ENCODE results near the gene CDK13.

Gene CDK13

DNA sequence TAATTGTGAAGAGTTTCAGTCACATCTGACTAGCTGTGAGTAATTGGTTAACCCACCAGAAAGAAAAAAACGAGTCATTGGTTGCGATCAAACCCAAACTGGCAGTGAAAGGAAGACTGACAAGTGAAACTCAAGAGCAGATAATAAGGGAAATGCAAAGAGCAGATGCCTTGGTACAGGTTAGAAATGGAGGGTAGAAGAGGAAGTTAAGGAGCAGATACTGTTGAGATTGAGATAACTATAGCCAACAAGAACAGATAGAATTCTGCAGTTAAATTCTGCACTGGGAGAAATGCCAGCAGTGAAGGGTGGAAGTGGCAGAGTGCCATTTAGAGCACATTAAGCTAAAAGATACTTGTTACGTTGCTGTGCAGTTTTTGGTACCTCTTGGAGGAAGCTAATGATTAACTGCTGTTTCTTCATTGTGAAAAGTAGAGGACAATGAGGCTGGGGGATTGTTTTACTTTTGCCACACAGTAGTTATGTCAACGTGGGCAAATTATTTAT, 65.8 kb downstream of the CDK13 start:
- no peak for DNase-seq

DNA sequence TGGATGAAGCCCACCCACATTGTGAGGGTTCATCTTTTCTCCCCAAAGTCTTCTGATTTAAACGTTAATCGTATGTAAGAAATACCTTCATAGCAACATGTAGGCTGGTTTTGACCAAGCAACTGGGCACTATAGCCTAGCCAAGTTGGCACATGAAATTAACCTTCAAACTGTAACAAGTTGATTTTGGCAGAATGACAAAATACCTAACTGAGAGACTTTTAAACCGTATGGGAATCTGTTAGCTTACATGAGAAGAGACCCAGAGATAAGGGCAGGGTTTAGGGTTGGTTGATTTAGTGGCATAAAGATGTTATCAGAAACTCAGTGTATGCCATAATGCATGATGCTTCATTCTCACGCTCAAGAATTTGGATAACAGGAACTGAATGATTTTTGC, 69.5 kb downstream of the CDK13 start:
- no peak for DNase-seq

GRCh38 chr7:40024048-40024447, 74.0 kb downstream of the CDK13 start:
- DNase-seq = no peak

DNA sequence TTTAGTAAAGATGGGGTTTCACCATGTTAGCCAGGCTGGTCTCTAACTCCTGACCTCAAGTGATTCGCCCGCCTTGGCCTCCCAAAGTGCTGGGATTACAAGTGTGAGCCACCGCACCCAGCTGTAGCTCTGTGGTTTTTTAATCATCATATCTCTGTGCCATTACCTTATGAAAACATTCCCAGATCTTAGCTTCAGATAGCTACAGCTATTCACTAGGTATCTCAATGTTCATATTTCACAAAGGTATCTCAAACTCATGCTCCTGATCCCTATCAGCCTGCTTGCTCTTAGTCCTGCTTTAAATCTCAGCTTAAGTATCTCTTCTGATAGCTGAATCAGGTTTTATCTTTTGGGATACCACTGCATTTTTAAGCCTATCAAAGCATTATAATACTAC, 74.8 kb downstream of the CDK13 start:
- DNase-seq = no peak

DNA sequence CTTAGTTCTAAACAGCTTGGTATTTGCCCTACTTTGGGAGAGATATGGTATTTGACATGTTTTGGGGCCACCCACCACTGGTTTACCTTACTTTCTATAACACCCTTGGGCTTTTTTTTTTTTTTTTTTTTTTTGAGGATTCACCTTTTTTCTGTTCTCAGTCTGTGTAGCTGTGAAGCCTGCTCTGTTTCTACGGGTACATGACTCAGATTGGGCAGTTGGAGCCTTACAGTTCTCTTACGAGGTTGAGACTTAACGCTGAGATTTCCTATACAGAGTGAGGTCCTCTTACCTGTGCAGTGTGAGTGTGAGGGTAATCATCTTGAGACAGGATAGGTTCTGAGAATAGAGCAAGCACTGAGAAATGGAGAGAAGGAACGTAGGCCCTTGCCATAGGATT, 77.5 kb downstream of the CDK13 start:
- no peak for DNase-seq

GRCh38 chr7:40033826-40034225, 83.8 kb downstream of the CDK13 start:
- DNase-seq = no peak

DNA sequence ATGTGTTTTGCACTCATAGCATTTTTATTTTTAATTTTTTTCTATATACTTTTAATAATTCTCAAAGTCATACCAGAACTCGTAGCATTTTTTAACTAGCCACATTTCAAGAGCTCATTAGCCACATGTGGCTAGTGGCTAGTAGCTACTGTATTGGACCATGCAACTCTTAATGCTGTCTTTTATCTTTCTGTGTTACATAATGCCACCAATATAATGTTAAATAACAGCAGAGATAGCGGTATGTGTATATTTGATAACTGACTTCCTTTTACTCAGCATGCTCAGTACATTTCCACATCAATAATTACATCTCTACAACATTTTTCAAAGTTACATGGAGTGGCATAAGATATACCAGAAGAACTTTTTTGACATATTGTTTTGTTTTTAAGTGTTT, 91.4 kb downstream of the CDK13 start:
- no peak for DNase-seq

- no peak for DNase-seq
These were observed 93.1 kb downstream of the CDK13 start for GRCh38 chr7:40043164-40043563.

GRCh38 chr7:40047661-40048060, 97.6 kb downstream of the CDK13 start:
- DNase-seq = no peak

DNA sequence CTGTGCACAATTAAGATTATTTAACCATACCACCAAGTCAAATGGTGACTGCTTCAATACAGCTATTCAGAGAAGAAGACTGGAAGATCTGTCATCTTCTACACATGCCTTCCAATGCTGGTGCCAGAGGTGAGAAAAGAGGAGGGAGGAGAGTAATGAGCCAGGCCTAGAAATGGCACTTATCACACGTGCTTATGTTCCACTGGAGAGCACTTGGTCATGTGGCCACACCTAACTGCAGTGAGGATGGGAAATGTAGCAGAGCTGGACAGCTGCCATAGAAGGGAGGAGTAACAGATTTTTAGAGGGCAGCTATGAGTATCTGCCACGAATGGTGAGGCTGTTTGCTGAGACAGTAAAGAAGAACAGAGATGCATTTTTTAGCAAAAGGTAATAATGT, 107.2 kb downstream of the CDK13 start:
- DNase-seq = peak; percentile 85

GRCh38 chr7:40058026-40058425, 108.0 kb downstream of the CDK13 start:
- DNase-seq = no peak

DNA sequence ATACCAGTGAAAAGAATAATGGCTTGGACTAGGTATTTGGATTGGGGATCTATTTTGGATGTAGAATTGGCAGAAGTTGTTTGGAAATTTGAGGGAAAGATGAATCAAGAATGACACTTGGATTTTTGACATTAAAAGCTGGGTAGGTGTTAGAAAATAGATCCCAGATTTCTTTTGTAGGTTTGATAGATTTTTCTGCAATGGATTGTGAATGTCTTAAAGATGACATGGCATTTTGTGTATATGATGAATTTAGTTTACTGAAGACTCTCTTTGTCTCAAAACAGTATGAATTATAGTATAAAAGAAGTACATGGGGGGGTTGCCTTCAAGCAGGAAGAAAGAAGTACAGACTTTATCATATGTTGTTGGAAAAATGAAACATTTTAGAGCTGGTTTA, 108.6 kb downstream of the CDK13 start:
- DNase-seq = no peak

DNA sequence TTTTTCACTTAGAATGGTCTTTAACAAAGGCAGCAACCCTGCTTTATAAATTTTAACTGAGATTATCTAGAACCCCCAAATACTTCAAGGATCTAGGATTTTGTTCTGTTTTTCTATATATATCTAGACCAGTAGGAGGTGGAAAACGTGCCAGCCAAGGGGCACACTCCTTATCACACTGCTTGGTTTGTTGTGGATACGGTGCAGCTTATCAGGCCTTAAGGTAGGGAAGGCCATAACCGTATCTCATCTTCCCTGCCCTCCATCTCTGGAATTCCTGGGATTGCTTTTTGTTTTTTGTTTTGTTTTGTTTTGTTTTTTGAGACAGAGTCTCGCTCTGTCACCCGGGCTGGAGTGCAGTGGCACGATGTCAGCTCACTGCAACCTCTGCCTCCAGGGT, 109.0 kb downstream of the CDK13 start:
- no peak for DNase-seq

GRCh38 chr7:40072268-40072667, 122.2 kb downstream of the CDK13 start:
- no peak for DNase-seq

- DNase-seq = no peak
These were observed 123.2 kb downstream of the CDK13 start for GRCh38 chr7:40073239-40073638.

DNA sequence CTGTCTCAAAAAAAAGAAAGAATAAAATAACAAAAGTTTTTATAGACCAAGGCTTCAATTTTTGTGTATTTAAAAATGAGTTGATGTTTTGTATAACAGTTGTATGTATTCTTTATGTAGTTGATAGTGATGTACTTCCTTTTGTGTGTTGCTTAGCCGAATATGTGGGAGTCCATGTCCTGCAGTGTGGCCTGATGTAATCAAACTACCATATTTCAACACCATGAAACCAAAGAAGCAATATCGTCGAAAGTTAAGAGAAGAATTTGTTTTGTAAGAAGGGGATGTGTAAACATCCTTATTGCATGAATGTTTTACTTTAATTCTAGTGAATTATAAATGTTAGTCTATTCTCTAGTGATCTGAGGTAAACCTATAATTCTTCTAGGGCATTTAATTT, 127.8 kb downstream of the CDK13 start:
- no peak for DNase-seq

DNA sequence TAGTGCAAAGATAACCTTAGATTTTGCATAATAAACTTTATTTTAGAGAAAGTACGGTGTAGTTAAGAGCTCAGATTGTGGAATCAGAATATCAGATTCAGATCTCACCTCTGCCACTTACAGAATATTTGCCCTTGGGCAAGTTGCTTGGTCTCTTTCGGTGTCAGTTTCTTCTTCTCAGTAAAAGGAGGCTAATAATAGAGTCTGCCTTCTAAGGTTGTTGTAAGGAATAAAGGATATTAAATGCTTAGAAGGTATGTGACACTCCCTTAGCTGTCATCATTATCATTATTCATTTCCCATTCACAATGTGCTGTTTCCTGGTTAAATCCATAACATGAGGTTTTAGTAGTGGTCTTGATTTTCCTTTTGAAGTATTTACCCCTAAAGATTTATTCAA, 142.1 kb downstream of the CDK13 start:
- no peak for DNase-seq

- DNase-seq = no peak
These were observed 143.7 kb downstream of the CDK13 start for GRCh38 chr7:40093631-40094350.

DNA sequence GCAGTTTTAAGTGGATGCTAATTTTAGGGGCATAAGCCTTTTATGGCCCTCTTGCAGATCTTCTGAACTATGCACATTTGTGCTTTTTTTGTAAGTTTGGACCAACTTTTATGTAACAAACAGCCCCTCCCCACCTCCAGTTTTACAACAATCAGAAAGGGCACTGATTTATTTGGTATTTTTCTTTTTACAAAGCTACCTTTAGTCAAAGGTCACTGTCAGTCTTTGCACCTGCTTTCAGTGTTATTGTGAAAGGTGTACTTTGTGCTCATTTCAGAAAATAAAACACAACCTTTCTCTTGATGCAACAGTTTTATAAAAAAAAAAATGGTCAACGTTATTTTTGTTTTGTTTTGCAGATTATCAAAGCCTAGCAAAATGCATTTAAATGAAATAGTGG, 145.2 kb downstream of the CDK13 start:
- no peak for DNase-seq

DNA sequence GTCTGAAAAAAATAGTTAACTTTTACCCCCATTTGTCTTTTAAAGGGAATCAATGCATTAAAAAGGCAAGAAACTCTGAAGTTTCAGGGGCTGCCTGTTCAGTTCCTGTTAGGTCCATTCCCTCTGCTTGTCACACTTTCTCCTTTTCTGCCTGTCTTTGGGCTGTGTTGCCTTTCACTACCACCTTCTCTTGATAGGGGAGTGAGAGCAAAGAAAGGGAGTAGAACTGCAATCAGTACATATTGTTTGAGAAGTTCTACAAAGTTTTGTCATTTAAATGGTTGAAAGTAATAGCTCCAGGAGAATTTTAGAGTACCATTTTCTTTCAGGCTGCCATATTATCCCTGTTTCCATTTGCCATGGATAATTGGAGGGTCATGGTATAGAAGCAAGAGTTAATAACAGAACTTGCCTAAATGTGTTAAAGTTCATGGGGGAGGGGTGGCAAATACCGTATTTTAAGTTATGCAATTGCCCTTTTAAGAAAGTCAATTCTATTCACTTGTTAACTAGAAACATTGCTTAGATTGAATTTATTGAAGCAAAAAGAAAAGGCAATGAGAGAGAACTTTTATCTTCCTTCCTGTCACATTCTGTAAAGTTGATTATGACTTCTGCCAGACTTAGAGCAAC, 145.8 kb downstream of the CDK13 start:
- DNase-seq = no peak

DNA sequence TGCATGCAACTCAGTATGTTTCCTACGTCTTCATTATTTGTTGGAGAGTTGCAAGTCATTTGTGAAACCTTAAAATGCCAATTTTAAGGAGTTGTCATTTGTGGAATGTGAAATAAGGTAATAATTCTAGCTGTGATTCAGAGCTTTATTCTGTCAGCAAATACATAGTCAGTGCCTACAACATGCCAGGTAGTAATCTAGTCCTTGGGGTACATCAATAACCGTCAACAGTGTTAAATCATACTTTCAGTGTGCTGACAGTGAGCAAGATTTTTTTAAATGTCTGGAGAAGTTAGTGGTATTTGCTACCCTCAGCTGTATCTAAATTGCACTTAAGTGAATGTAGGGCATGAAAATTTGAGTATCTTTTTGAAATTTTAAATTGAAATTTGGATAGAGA, 147.7 kb downstream of the CDK13 start:
- DNase-seq = no peak

DNA sequence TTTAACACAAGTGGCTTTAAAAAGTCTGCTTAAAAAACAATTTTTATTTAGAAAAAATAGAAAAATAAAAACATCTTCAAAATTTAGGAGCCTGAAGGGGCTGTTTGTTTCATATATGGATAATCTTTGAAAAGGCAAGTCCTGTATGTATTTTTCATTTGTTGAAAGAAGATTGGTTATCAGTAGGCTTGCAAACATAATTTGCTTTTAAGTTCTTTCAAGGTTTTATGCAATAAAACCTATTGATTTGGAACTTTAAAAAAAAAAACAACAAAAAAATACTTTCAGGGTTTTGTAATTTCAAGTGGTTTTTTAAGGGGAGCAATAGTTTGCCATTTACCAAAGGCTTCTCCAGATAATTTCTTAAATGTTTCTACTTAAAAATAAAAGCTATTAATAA, 148.8 kb downstream of the CDK13 start:
- DNase-seq = no peak

DNA sequence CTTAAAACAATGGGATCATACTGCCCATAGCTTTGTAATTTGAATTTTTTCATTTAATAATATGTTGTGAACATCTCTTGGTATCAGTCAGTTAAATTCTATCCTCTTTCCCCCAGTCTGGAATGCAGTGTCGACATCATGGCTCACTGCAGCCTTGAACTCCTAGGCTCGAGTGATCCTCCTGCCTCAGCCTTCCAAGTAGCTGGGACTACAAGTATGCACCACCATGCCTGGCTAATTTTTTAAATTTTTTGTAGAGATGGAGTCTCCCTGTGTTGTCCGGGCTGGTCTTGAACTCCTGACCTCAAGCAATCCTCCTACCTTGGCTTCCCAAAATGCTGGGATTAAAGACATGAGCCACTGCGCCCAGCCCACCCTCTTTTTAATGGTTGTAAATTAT, 149.8 kb downstream of the CDK13 start:
- no peak for DNase-seq

GRCh38 chr7:40101201-40101600, 151.1 kb downstream of the CDK13 start:
- DNase-seq = no peak

- DNase-seq = no peak
These were observed 152.8 kb downstream of the CDK13 start for GRCh38 chr7:40102897-40103296.

Data from NCI-H187 treated with DMSO at 0.1 percent for 48 hours (cell line).